OCI-LY3 (cell line): ENCODE data around the gene FANCE.

ENCODE experiments used
- EZH2phosphoT487 ChIP-seq: fragments of 200-600 bp; shearing (Covaris generic); IDR thresholded peaks from 2 replicates; pipeline ENCODE4 v1.6.1; 2018; ENCODE audit warnings: antibody characterized with exemption, mixed run types, low read depth
- TF ChIP-seq, protein P1 (sequence below): fragments of 200-600, 300-600 bp; sonication (generic); IDR thresholded peaks from 2 replicates; pipeline ENCODE4 v1.5.1; 2014; ENCODE audit warnings: antibody characterized with exemption, low read length, low read depth

DNA sequence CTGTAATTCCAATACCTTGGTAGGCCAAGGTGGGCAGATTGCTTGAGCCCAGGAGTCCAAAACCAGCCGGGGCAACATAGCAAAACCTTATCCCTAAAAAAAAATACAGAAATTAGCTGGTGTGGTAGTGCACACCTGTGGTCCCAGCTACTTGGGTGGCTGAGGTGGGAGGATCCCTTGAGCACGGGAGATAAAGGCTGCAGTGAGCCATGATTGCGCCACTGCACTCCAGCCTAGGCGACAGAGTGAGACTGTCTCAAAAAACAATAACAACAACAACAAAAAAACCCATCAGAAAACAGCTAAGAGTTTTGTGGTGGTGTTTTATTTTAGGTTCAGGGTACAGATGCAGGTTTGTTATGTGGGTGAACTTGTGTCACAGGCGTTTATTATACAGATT, 42.9 kb upstream of the FANCE start:
- TF ChIP-seq, protein P1, sequence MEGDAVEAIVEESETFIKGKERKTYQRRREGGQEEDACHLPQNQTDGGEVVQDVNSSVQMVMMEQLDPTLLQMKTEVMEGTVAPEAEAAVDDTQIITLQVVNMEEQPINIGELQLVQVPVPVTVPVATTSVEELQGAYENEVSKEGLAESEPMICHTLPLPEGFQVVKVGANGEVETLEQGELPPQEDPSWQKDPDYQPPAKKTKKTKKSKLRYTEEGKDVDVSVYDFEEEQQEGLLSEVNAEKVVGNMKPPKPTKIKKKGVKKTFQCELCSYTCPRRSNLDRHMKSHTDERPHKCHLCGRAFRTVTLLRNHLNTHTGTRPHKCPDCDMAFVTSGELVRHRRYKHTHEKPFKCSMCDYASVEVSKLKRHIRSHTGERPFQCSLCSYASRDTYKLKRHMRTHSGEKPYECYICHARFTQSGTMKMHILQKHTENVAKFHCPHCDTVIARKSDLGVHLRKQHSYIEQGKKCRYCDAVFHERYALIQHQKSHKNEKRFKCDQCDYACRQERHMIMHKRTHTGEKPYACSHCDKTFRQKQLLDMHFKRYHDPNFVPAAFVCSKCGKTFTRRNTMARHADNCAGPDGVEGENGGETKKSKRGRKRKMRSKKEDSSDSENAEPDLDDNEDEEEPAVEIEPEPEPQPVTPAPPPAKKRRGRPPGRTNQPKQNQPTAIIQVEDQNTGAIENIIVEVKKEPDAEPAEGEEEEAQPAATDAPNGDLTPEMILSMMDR = no peak
- no peak for TF ChIP-seq EZH2phosphoT487
